Erythroblast (primary cell): ENCODE measurements around the gene LYPD6B.

Experiments
- DNase-seq, 2 experiments: peaks; one replicate each; lab custom pipeline; 2025; lab: John Stamatoyannopoulos, UW
- GATA1 ChIP-seq: IDR thresholded peaks from 2 replicates; pipeline ENCODE4 v1.6.1; 2011; ENCODE audit warnings: low read depth, mild to moderate bottlenecking, control low read depth, low read length, moderate library complexity
- POLR2A ChIP-seq: IDR thresholded peaks from 2 replicates; pipeline ENCODE4 v1.6.1; 2011; ENCODE audit warnings: mild to moderate bottlenecking, low read length

LYPD6B gene

GRCh38 chr2:149087751-149088150, 49.3 kb downstream of the LYPD6B start:
- peak in 1 of 2 experiments; percentile 2 for DNase-seq
- TF ChIP-seq POLR2A (no peak), GATA1 (no peak)

GRCh38 chr2:149089068-149089467, 50.6 kb downstream of the LYPD6B start:
- TF ChIP-seq POLR2A = no peak
- TF ChIP-seq GATA1 = no peak

GRCh38 chr2:149090706-149091105, 52.2 kb downstream of the LYPD6B start:
- no peak for TF ChIP-seq POLR2A
- DNase-seq = no peak

More at GRCh38 chr2:149089068-149089467, 50.6 kb downstream of the LYPD6B start:
- DNase-seq = no peak

- no peak for DNase-seq
Observed at GRCh38 chr2:149093579-149093978, 55.1 kb downstream of the LYPD6B start.

GRCh38 chr2:149094217-149095015, 55.9 kb downstream of the LYPD6B start:
- TF ChIP-seq POLR2A (no peak), GATA1 (no peak)
- no peak for DNase-seq

More at GRCh38 chr2:149093579-149093978, 55.1 kb downstream of the LYPD6B start:
- TF ChIP-seq POLR2A = no peak
- TF ChIP-seq GATA1 = no peak

- TF ChIP-seq GATA1 (no peak), POLR2A (no peak)
- DNase-seq = no peak
Observed at GRCh38 chr2:149098701-149099100, 60.2 kb downstream of the LYPD6B start.

GRCh38 chr2:149099298-149099697, 60.8 kb downstream of the LYPD6B start:
- TF ChIP-seq POLR2A = no peak
- TF ChIP-seq GATA1 = no peak
- no peak for DNase-seq

GRCh38 chr2:149100739-149101699, 62.5 kb downstream of the LYPD6B start:
- DNase-seq = no peak
- TF ChIP-seq POLR2A (no peak), GATA1 (no peak)

- no peak for DNase-seq
- TF ChIP-seq POLR2A (no peak), GATA1 (no peak)
Observed at GRCh38 chr2:149101818-149102217, 63.3 kb downstream of the LYPD6B start.

- no peak for DNase-seq
- TF ChIP-seq GATA1 = no peak
- no peak for TF ChIP-seq POLR2A
Observed at GRCh38 chr2:149103081-149103620, 64.7 kb downstream of the LYPD6B start.

GRCh38 chr2:149104221-149104620, 65.7 kb downstream of the LYPD6B start:
- TF ChIP-seq POLR2A (no peak), GATA1 (no peak)
- no peak for DNase-seq

GRCh38 chr2:149112068-149112467, 73.6 kb downstream of the LYPD6B start:
- TF ChIP-seq POLR2A = no peak
- no peak for TF ChIP-seq GATA1

GRCh38 chr2:149112713-149113112, 74.2 kb downstream of the LYPD6B start:
- no peak for TF ChIP-seq GATA1
- no peak for TF ChIP-seq POLR2A
- no peak for DNase-seq

More at GRCh38 chr2:149112068-149112467, 73.6 kb downstream of the LYPD6B start:
- no peak for DNase-seq
